Upper lobe of left lung (tissue), 6 donors: ENCODE data around the gene SPOCK1. TPM values are rescaled to one million over a fixed set of nuclear protein-coding genes. Genes with fewer than 3 reads are reported as not detected.
"Not testable (repeated sequence)": the region's sequence is repeated elsewhere in the genome, so short reads cannot be mapped to it uniquely, and the experiment has no call there.

Source experiments
- ATAC-seq, 2 donors: fragments of 200-7000 bp; cut with Tn5 transposase; one replicate each; pipeline ENCODE4 v1.9.1; 2022; ENCODE audit warnings: mild to moderate bottlenecking in 2 of 2, moderate library complexity in 2 of 2; ENCODE audit not compliant: low FRiP score in 2 of 2
- DNase-seq, 2 donors: peaks; one replicate each; pipeline ENCODE4 v3.0.0-alpha.2; 2019 to 2020
- H3K27ac ChIP-seq, 4 donors: fragments of 200-600 bp; sonication (generic); one replicate each; pipeline ENCODE4 v1.5.1; 2016 to 2019
- H3K27me3 ChIP-seq, 4 donors: fragments of 200-600 bp; sonication (generic); one replicate each; pipeline ENCODE4 v1.5.1; 2017 to 2019
- H3K36me3 ChIP-seq, 4 donors: fragments of 200-600 bp; sonication (generic); one replicate each; pipeline ENCODE4 v1.5.1; 2016 to 2019
- H3K4me1 ChIP-seq, 4 donors: fragments of 200-600 bp; sonication (generic); one replicate each; pipeline ENCODE4 v1.5.1; 2018 to 2019
- H3K4me3 ChIP-seq, 4 donors: fragments of 200-600 bp; sonication (generic); one replicate each; pipeline ENCODE4 v1.5.1; 2017 to 2019; ENCODE audit warnings: mild to moderate bottlenecking in 2 of 4, moderate library complexity in 1 of 4
- H3K9me3 ChIP-seq, 4 donors: fragments of 200-600 bp; sonication (generic); one replicate each; pipeline ENCODE4 v1.5.1; 2018 to 2019
- EP300 ChIP-seq, 4 donors: sonication (generic); formaldehyde crosslinking; IDR thresholded peaks; one replicate each; pipeline ENCODE4 v1.5.1; 2017; ENCODE audit warnings: antibody characterized with exemption in 4 of 4, control low read depth in 2 of 4
- POLR2A ChIP-seq, 4 donors: fragments of 450-650 bp; IDR thresholded peaks; one replicate each; pipeline ENCODE4 v1.5.1; 2016 to 2017; ENCODE audit warnings: antibody characterized with exemption in 4 of 4, mild to moderate bottlenecking in 2 of 4
- POLR2AphosphoS5 ChIP-seq, 2 donors: sonication (generic); formaldehyde crosslinking; IDR thresholded peaks; one replicate each; pipeline ENCODE4 v1.5.1; 2017; ENCODE audit warnings: antibody characterized with exemption in 2 of 2
- WGBS, 2 donors: methylation state at CpG; one replicate each; pipeline ENCODE4 v1.1.5; 2017 to 2018; 5-methylcytosine and 5-hydroxymethylcytosine counted together
- total RNA-seq, 6 donors: library from RNA; depleted of rRNA in 4 of 6; stranded (reverse); fragments of >200 nt in 4 of 6; gene quantifications; one replicate each; pipeline versions ENCODE4 v1.1.0 to v1.2.1, GENCODE V29; 2016 to 2021
- TF ChIP-seq, protein P1 (sequence below), 6 experiments: fragments of 450-650 bp in 4 of 6; fragments of 200-600 bp in 2 of 6; sonication (generic) in 2 of 6; IDR thresholded peaks; one replicate each; pipeline ENCODE4 v1.5.1; 2016 to 2019; ENCODE audit warnings: antibody characterized with exemption in 6 of 6
- donor health status: DM: no; HTN: no; CAD: no; lungs with moderate emphysema.
- donor health status: DM: no; HTN: yes; CAD: no; lungs with severe emphysema.

SPOCK1 gene
- total RNA-seq, 6 donors from 2014 or later = 0.33 to 16.6 (median 2.0) TPM; not detected in 1

DNA sequence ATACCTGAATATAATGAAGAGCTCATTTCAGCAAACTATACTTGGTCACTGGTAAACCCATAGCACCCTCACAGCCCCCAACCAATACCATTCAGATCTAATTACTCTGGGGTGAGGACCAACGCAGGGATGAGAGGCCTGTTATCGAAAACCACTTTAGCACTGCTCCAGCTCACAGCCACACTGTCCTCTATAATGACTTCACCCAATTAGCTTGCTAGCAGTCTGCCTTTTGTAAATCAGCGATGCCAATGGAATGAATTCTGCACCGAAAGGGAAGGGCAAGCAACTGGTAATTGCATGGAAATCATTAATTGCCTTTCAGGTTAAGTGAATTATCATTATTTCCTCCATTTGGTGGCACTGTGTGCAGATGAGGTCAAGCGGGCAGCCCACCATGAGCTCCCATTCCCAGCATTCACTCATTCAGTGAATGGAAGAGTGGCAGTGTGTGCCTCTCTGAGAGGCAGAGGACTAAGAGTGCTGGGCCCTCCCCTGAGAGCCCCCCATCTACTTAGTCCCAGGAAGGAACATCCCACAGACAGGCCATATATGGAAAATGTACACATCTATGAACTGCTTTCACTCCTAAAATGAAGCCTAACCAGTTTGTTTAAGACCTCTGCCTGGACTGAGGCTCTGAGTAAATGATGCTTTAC is 262.1 kb downstream of the SPOCK1 start:
- Histone ChIP-seq H3K4me1 (no peaks in the 10 kb centered on the region), H3K4me3 (no peak overlapping the region), H3K36me3 (no peaks in the 10 kb centered on the region), H3K9me3 (no peaks in the 10 kb centered on the region), H3K27me3 (no peaks in the 10 kb centered on the region), H3K27ac (no peak overlapping the region)
- TF ChIP-seq EP300 (IDR thresholded peaks at IDR 0.05) (no peak), POLR2AphosphoS5 (IDR thresholded peaks at IDR 0.05) (no peak), POLR2A (IDR thresholded peaks at IDR 0.05) (no peak)
- TF ChIP-seq, protein P1, sequence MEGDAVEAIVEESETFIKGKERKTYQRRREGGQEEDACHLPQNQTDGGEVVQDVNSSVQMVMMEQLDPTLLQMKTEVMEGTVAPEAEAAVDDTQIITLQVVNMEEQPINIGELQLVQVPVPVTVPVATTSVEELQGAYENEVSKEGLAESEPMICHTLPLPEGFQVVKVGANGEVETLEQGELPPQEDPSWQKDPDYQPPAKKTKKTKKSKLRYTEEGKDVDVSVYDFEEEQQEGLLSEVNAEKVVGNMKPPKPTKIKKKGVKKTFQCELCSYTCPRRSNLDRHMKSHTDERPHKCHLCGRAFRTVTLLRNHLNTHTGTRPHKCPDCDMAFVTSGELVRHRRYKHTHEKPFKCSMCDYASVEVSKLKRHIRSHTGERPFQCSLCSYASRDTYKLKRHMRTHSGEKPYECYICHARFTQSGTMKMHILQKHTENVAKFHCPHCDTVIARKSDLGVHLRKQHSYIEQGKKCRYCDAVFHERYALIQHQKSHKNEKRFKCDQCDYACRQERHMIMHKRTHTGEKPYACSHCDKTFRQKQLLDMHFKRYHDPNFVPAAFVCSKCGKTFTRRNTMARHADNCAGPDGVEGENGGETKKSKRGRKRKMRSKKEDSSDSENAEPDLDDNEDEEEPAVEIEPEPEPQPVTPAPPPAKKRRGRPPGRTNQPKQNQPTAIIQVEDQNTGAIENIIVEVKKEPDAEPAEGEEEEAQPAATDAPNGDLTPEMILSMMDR (IDR thresholded peaks at IDR 0.05) = no peak
- no peak for ATAC-seq
- 88 to 93% methylated on average over 5 of the region's 5 CpGs for WGBS, 2 donors
- DNase-seq = no peak

DNA sequence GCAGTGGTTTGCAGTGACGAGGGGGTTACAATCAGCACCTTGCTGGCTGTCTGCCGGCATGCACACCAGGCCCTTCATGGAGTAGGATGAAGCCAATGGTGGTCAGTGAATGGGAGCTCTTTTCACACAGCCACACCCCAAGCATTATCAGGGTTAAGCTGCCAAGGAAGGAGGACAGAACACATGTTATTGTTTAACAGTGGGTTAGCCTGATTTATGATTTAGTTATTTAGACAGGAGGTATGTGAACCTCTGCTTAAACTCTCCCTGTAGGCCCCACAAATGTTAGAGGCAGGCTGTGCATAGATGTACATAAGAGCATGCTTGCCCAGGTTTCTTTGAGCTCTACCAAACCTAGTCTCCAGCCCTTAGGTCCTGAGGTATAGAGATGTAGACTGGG is 262.9 kb downstream of the SPOCK1 start:
- H3K4me3 ChIP-seq = no peak overlapping the region
- ATAC-seq (no peak), DNase-seq (no peak)
- WGBS, 2 donors = 49% methylated on average over 2 of the region's 2 CpGs; no CpG with 5 or more reads in 1 of the 2 donors
- no peaks in the 10 kb centered on the region for H3K27me3 ChIP-seq
- H3K9me3 ChIP-seq = no peaks in the 10 kb centered on the region
- no peak for TF ChIP-seq EP300 (IDR thresholded peaks at IDR 0.05)
- no peak for TF ChIP-seq POLR2AphosphoS5 (IDR thresholded peaks at IDR 0.05)
- TF ChIP-seq, protein P1 (IDR thresholded peaks at IDR 0.05) = no peak
- no peak for TF ChIP-seq POLR2A (IDR thresholded peaks at IDR 0.05)
- H3K4me1 ChIP-seq = no peaks in the 10 kb centered on the region
- H3K27ac ChIP-seq = no peak overlapping the region
- H3K36me3 ChIP-seq = no peaks in the 10 kb centered on the region

DNA sequence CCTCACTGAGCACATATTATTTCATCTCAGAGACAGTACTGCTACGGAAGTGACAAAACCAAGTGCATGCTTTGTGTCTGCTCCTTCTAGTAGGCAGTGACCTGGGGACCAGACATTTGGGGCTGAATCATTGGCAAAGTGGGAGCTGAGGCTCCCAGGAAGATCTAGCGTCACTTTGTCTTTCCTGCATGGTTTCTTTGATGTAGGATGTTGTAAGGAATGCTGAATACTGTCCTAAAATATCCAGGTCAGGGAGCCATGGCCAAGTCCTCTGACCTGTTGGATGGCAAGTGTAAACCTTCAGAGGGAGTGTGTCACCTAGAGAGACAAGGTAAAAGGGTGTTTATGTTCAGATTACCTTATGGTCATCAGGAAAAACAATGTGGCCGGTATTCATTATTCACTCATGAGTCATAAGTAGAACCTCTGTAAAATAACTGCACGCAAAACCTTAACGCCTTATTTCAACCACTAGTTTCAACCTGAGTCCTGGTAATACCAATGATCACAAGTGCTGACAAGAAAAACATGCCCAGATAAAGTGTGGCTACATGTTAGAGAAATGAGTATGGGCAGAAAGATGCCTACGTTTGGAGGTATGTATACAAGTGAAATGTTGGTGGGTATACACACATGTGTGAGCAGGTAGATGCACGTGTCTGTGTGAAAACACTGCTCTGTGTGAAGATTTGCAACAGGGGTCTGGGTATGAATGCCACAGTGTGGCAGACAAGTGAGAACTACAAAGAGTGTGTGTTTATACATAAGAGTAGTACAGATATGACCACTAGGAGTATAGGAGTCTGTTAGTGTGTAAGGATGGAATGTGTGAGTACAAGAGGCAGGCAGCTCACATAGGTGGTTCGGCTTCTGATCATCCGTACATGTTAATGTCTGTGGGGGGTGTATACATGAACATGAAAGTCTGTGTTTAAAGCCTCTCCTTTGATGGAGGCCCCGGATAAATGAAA is 263.9 kb downstream of the SPOCK1 start:
- Histone ChIP-seq H3K27ac (no peak overlapping the region), H3K36me3 (no peaks in the 10 kb centered on the region), H3K9me3 (no peaks in the 10 kb centered on the region), H3K4me1 (no peaks in the 10 kb centered on the region), H3K27me3 (no peaks in the 10 kb centered on the region), H3K4me3 (no peak overlapping the region)
- ATAC-seq = no peak
- WGBS, 2 donors = 84 to 89% methylated on average over 9 to 10 of the region's 10 CpGs
- TF ChIP-seq POLR2AphosphoS5 (IDR thresholded peaks at IDR 0.05) (no peak), POLR2A (IDR thresholded peaks at IDR 0.05) (no peak), EP300 (IDR thresholded peaks at IDR 0.05) (no peak)
- TF ChIP-seq, protein P1 (IDR thresholded peaks at IDR 0.05) = no peak
- no peak for DNase-seq

DNA sequence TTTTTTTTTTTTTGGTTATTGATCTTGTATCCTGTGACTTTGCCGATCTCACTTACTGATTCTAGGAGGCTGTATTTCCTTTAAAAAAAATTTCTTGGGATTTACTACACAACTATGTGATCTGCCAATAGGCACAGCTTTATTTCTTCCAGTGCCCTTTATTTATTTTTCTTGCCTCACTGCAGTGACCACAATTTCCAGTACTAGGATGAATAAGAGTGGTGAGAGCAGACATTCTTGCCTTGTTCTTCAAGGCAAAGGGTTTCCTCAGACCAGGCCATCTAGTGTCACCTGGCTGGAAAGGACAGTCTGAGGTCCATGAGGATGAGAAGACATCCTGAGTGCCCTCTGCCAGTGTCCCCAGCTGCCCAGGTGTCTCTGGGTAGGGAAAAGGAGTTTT is 265.4 kb downstream of the SPOCK1 start:
- Histone ChIP-seq H3K27ac (no peak overlapping the region), H3K4me3 (no peak overlapping the region), H3K27me3 (no peaks in the 10 kb centered on the region), H3K4me1 (no peaks in the 10 kb centered on the region), H3K36me3 (no peaks in the 10 kb centered on the region), H3K9me3 (no peaks in the 10 kb centered on the region)
- DNase-seq (no peak), ATAC-seq (no peak)
- TF ChIP-seq, protein P1 (IDR thresholded peaks at IDR 0.05) = no peak
- no peak for TF ChIP-seq POLR2A (IDR thresholded peaks at IDR 0.05)
- TF ChIP-seq POLR2AphosphoS5 (IDR thresholded peaks at IDR 0.05) = no peak
- TF ChIP-seq EP300 (IDR thresholded peaks at IDR 0.05) = no peak
- 92% methylated on average over 1 of the region's 1 CpG for WGBS, 2 donors

DNA sequence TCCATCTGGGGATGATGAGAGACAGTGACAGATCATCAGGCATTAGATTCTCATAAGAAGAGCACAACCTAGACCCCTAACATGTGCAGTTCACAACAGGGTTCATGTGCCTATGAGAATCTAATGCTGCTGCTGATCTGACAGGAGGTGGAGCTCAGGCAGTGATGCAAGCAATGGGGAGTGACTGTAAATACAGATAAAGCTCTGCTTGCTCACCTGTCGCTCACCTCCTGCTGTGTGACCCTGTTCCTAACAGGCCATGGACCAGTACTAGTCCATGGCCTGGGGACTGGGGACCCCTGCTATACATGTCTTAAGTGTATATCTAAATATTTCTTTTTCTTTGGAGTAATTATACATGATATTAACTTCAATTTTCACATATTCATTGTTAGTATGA is 265.8 kb downstream of the SPOCK1 start:
- not testable (repeated sequence) for H3K4me3 ChIP-seq, H3K4me1 ChIP-seq, ATAC-seq, H3K27ac ChIP-seq, H3K36me3 ChIP-seq, DNase-seq, H3K27me3 ChIP-seq, H3K9me3 ChIP-seq
- 86 to 91% methylated on average over 1 of the region's 1 CpG for WGBS, 2 donors
